SK-N-SH (cell line): ENCODE results near the gene PHACTR3.

Experiments used
- EP300 ChIP-seq, 2 experiments: IDR thresholded peaks; 2 replicates each; pipeline versions ENCODE4 v1.4.0 to v1.6.1; 2012; ENCODE audit warnings: borderline replicate concordance in 1 of 2, low read depth in 1 of 2, low read length in 1 of 2
- EZH2phosphoT487 ChIP-seq: fragments of 200-600 bp; sonication (generic); IDR thresholded peaks from 2 replicates; pipeline ENCODE4 v1.6.1; 2017; ENCODE audit warnings: low read depth, mixed run types, mild to moderate bottlenecking, antibody characterized with exemption, moderate library complexity, borderline replicate concordance
- GABPA ChIP-seq: IDR thresholded peaks from 2 replicates; pipeline ENCODE4 v1.4.0; 2012; ENCODE audit warnings: low read depth, mild to moderate bottlenecking
- JUND ChIP-seq: IDR thresholded peaks from 2 replicates; pipeline ENCODE4 v1.4.0; 2012
- MAX ChIP-seq: IDR thresholded peaks from 2 replicates; pipeline ENCODE4 v1.4.0; 2012; ENCODE audit warnings: low read depth
- MEF2A ChIP-seq: IDR thresholded peaks from 2 replicates; pipeline ENCODE4 v1.4.0; 2012; ENCODE audit warnings: low read depth, borderline replicate concordance
- MXI1 ChIP-seq: IDR thresholded peaks from 2 replicates; pipeline ENCODE4 v1.6.1; 2012; ENCODE audit warnings: mild to moderate bottlenecking, low read depth, low read length, improper control_type of control experiment
- RFX5 ChIP-seq: IDR thresholded peaks from 2 replicates; pipeline ENCODE4 v1.6.1; 2012; ENCODE audit warnings: mild to moderate bottlenecking, improper control_type of control experiment, low read length
- RXRA ChIP-seq: IDR thresholded peaks from 2 replicates; pipeline ENCODE4 v1.4.0; 2012; ENCODE audit warnings: low read depth, mild to moderate bottlenecking, borderline replicate concordance
- TCF12 ChIP-seq: IDR thresholded peaks from 2 replicates; pipeline ENCODE4 v1.4.0; 2012
- TEAD4 ChIP-seq: IDR thresholded peaks from 2 replicates; pipeline ENCODE4 v1.4.0; 2012; ENCODE audit warnings: mild to moderate bottlenecking, borderline replicate concordance; ENCODE audit not compliant: insufficient read depth
- USF2 ChIP-seq: fragments of 150-350 bp; IDR thresholded peaks from 2 replicates; pipeline ENCODE4 v1.6.1; 2017; ENCODE audit warnings: antibody characterized with exemption, low read length, low read depth, borderline replicate concordance
- YY1 ChIP-seq: IDR thresholded peaks from 2 replicates; pipeline ENCODE4 v1.4.0; 2012; ENCODE audit warnings: low read depth, mild to moderate bottlenecking
- TF ChIP-seq, protein P1 (sequence below): fragments of 200-600 bp; sonication (generic); IDR thresholded peaks from 2 replicates; pipeline ENCODE4 v1.6.1; 2017; ENCODE audit warnings: antibody characterized with exemption, mild to moderate bottlenecking, moderate library complexity

GRCh38 chr20:59646487-59646886 is 42.1 kb downstream of the PHACTR3 start:
- TF ChIP-seq, protein P1, sequence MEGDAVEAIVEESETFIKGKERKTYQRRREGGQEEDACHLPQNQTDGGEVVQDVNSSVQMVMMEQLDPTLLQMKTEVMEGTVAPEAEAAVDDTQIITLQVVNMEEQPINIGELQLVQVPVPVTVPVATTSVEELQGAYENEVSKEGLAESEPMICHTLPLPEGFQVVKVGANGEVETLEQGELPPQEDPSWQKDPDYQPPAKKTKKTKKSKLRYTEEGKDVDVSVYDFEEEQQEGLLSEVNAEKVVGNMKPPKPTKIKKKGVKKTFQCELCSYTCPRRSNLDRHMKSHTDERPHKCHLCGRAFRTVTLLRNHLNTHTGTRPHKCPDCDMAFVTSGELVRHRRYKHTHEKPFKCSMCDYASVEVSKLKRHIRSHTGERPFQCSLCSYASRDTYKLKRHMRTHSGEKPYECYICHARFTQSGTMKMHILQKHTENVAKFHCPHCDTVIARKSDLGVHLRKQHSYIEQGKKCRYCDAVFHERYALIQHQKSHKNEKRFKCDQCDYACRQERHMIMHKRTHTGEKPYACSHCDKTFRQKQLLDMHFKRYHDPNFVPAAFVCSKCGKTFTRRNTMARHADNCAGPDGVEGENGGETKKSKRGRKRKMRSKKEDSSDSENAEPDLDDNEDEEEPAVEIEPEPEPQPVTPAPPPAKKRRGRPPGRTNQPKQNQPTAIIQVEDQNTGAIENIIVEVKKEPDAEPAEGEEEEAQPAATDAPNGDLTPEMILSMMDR, result no peak
- TF ChIP-seq RFX5, result no peak
- no peak for TF ChIP-seq MXI1
- no peak for TF ChIP-seq USF2
- no peak for TF ChIP-seq EP300 (IDR thresholded peaks at IDR 0.05; ENCODE audit: borderline replicate concordance in 1 of 2, low read depth in 1 of 2, low read length in 1 of 2)
- no peak for TF ChIP-seq RXRA
- no peak for TF ChIP-seq TCF12
- TF ChIP-seq GABPA, result no peak
- no peak for TF ChIP-seq MEF2A
- no peak for TF ChIP-seq JUND
- TF ChIP-seq YY1, result no peak
- TF ChIP-seq MAX, result no peak
- TF ChIP-seq TEAD4, result no peak
- TF ChIP-seq EZH2phosphoT487, result no peak
